Activated B cell treated with CpG ODN at 0.5 μM for 24 hours (primary cell): Measurements from ENCODE around the gene SLC26A8. TPM values are rescaled to one million over a fixed set of nuclear protein-coding genes. Genes with fewer than 3 reads are reported as not detected.

ENCODE experiments used
- ATAC-seq: fragments of 200-7000 bp; cut with Tn5 transposase; one replicate; pipeline ENCODE4 v1.10.0; 2021; ENCODE audit warnings: low read depth, mild to moderate bottlenecking, moderate library complexity
- CTCF ChIA-PET: fragments of 350-600 bp; sonication (Branson Sonifier 250); formaldehyde crosslinking; loops from one replicate; lab custom pipeline; 2021; ENCODE audit warnings: antibody characterized with exemption; lab: Charles Lee
- POLR2A ChIA-PET: fragments of 350-600 bp; sonication (Branson Sonifier 250); formaldehyde crosslinking; loops from one replicate; lab custom pipeline; 2021; ENCODE audit warnings: antibody characterized with exemption; lab: Charles Lee
- DNase-seq: peaks from one replicate; pipeline ENCODE4 v3.0.0; 2022
- H3K27ac Mint-ChIP-seq: one replicate; pipeline ENCODE4 v1.8.0; 2020; ENCODE audit warnings: mixed read lengths
- H3K27me3 Mint-ChIP-seq: one replicate; pipeline ENCODE4 v1.8.0; 2021; ENCODE audit warnings: mixed read lengths
- H3K36me3 Mint-ChIP-seq: one replicate; pipeline ENCODE4 v1.8.0; 2021; ENCODE audit warnings: low read depth, mixed read lengths
- H3K4me1 Mint-ChIP-seq: one replicate; pipeline ENCODE4 v1.8.0; 2021; ENCODE audit warnings: mixed read lengths
- H3K4me3 Mint-ChIP-seq: one replicate; pipeline ENCODE4 v1.8.0; 2020; ENCODE audit warnings: mild to moderate bottlenecking, mixed read lengths
- H3K9me3 Mint-ChIP-seq: one replicate; pipeline ENCODE4 v1.8.0; 2020; ENCODE audit warnings: mixed read lengths
- intact Hi-C: fragments of 100-400 bp; cut with micrococcal nuclease; formaldehyde crosslinking; loops from one replicate; pipeline ENCODE4 v1.15.1; 2024
- total RNA-seq: library from RNA; stranded (reverse); gene quantifications from 2 replicates; pipeline ENCODE4 v1.2.3, GENCODE V29; 2022
- TF ChIP-seq, protein P1 (sequence below): fragments of 200-600 bp; IDR thresholded peaks from one replicate; pipeline ENCODE4 v1.8.0; 2022; ENCODE audit warnings: antibody characterized with exemption, mild to moderate bottlenecking

SLC26A8 gene
- total RNA-seq, 1 donor from 2014 or later: not detected

DNA sequence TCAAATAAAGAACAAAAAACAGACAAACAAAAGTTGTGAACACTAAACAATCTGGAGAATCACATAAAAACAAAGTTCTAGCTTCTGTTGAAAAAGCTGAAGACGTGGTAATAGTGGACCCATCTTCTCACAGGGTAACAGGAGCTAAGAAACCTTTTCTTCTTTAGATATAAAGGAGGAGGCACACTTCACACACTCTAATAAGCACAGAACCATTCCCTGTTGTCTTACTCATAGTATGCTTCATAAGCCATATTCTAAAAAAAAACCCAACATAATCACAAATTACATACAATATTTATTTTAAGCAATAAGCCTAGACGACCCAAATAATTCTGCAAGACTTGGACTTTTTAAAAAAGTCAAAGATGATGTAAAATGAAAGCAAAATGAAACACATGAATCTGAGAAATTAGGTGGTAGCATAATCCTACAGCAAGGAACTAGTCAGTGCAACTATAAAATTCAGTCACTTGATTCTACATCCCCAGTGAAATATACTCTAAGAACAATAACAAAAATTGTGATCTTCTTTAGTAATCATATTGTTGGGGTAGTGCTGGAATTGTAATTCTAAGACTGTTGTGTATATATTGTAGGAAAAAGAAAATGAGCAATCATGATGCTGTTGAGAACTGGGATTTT is 119.2 kb downstream of the SLC26A8 start:
- peaks cover 48% of the 10 kb centered on the region for H3K36me3 Mint-ChIP-seq
- DNase-seq: no peak
- no peak overlapping the region for H3K27ac Mint-ChIP-seq

DNA sequence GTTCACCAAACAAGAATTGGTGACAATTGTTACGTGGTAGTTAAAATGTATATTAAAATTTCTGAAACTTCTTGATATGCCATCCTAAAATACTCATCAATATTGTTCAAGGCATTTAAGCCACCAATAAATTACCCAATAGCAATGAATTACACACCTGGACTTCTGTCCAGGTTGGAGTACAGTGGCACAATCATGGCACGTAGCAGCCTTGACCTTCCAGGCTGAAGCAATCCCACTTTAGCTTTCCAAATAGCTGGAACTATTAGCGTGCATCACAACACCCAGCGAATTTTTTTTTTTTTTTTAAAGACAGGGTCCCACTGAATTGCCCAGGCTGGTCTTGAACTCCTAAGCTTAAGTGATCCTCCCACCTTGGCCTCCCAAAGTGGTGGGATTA is 120.8 kb downstream of the SLC26A8 start:
- H3K9me3 Mint-ChIP-seq: peaks cover 6% of the 10 kb centered on the region
- CTCF ChIA-PET: no interaction called here
- intact Hi-C loops: no loop called here
- DNase-seq: no peak
- POLR2A ChIA-PET: no interaction called here
- ATAC-seq: no peak
- no peaks in the 10 kb centered on the region for H3K4me1 Mint-ChIP-seq
- H3K27ac Mint-ChIP-seq: no peak overlapping the region
- TF ChIP-seq, protein P1, sequence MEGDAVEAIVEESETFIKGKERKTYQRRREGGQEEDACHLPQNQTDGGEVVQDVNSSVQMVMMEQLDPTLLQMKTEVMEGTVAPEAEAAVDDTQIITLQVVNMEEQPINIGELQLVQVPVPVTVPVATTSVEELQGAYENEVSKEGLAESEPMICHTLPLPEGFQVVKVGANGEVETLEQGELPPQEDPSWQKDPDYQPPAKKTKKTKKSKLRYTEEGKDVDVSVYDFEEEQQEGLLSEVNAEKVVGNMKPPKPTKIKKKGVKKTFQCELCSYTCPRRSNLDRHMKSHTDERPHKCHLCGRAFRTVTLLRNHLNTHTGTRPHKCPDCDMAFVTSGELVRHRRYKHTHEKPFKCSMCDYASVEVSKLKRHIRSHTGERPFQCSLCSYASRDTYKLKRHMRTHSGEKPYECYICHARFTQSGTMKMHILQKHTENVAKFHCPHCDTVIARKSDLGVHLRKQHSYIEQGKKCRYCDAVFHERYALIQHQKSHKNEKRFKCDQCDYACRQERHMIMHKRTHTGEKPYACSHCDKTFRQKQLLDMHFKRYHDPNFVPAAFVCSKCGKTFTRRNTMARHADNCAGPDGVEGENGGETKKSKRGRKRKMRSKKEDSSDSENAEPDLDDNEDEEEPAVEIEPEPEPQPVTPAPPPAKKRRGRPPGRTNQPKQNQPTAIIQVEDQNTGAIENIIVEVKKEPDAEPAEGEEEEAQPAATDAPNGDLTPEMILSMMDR: no peak
- peaks cover 44% of the 10 kb centered on the region for H3K36me3 Mint-ChIP-seq
- H3K4me3 Mint-ChIP-seq: no peak overlapping the region
- H3K27me3 Mint-ChIP-seq: no peaks in the 10 kb centered on the region

More for the DNA sequence above, 119.2 kb downstream of the SLC26A8 start:
- CTCF ChIA-PET: no interaction called here
- no peaks in the 10 kb centered on the region for H3K27me3 Mint-ChIP-seq
- H3K4me3 Mint-ChIP-seq: no peak overlapping the region
- intact Hi-C loops: no loop called here
- TF ChIP-seq, protein P1: no peak
- H3K9me3 Mint-ChIP-seq: peaks cover 12% of the 10 kb centered on the region
- peaks cover 1% of the 10 kb centered on the region for H3K4me1 Mint-ChIP-seq
- no peak for ATAC-seq
- POLR2A ChIA-PET: no interaction called here

DNA sequence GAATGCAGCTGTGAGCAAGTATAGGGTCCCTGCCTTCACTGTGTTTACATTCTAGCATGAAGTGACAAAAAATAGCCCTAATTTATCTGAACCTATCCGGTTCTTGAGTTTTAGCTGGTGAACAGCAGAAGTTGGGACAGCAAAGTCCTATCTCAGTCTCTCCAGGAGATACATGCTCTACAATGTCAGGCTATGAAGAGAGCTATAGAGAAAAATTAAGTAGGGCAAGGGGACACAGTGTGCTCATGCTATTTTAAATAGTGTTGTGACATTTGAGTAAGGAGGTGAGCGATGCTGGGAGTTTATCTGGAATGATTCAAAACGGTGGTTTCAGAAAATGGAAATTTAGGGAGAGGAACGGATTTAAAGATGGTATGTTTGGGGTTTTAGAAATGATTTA is 124.0 kb downstream of the SLC26A8 start:
- ChIA-PET POLR2A (interaction anchor here (0.7 kb wide), 1 partner anchor 164 kb away, joined by 3 read pairs; no protein-coding TSS in a partner anchor), CTCF (no interaction called here)
- intact Hi-C loops: no loop called here
- DNase-seq (no peak), ATAC-seq (no peak)
- Mint-ChIP-seq H3K27ac (no peak overlapping the region), H3K9me3 (no peaks in the 10 kb centered on the region), H3K4me1 (peaks cover 7% of the 10 kb centered on the region), H3K36me3 (peaks cover 43% of the 10 kb centered on the region), H3K4me3 (no peak overlapping the region), H3K27me3 (no peaks in the 10 kb centered on the region)
- TF ChIP-seq, protein P1: no peak

DNA sequence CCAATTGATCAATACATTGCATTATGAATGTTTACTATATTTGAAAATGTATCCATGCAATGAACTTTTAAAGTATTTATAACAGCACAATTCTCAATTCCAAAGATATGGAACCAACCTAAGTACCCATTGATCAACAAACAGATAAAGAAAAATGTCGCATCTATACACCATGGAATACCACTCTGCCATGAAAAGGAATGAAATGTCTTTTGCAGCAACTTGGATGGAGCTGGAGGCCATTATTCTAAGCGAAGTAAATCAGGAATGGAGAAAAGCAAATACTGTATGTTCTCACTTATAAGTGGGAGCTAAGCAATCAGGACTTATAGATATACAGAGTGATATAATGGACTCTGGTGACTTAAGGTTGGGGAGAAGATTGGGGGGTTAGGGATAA is 126.4 kb downstream of the SLC26A8 start:
- H3K36me3 Mint-ChIP-seq: peaks cover 39% of the 10 kb centered on the region
- peaks cover 20% of the 10 kb centered on the region for H3K4me1 Mint-ChIP-seq
- ChIA-PET POLR2A (no interaction called here), CTCF (no interaction called here)
- intact Hi-C loops: no loop called here
- ATAC-seq (no peak), DNase-seq (no peak)
- TF ChIP-seq, protein P1: no peak
- H3K27me3 Mint-ChIP-seq: no peaks in the 10 kb centered on the region
- H3K4me3 Mint-ChIP-seq: no peak overlapping the region
- no peak overlapping the region for H3K27ac Mint-ChIP-seq
- H3K9me3 Mint-ChIP-seq: no peaks in the 10 kb centered on the region

DNA sequence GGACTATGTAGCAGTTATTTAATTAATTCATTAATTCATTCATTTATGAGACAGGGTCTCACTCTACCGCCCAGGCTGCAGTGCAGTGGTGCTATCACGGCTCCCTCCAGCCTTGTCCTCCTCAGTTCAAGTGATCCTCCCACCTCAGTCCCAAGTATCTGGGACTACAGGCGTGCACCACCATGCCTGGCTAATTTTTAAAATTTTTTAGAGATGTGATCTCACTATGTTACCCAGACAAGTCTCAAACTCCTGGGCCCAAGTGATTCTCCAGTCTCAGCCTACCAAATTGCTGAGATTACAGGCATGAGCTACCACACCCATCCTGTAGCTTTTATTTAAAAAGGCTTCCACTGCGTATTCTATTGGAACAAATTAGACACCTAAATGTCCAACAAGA is 127.0 kb downstream of the SLC26A8 start:
- no peak for DNase-seq
- CTCF ChIA-PET: no interaction called here

More for the DNA sequence above, 127.0 kb downstream of the SLC26A8 start:
- Mint-ChIP-seq H3K27ac (no peak overlapping the region), H3K36me3 (peaks cover 41% of the 10 kb centered on the region), H3K4me1 (peaks cover 23% of the 10 kb centered on the region), H3K4me3 (no peak overlapping the region), H3K27me3 (no peaks in the 10 kb centered on the region), H3K9me3 (no peaks in the 10 kb centered on the region)
- intact Hi-C loops: no loop called here
- POLR2A ChIA-PET: no interaction called here
- TF ChIP-seq, protein P1: no peak
- no peak for ATAC-seq
